SK-N-MC (cell line): ENCODE data around the gene PDE9A.

Experiments
- EZH2 ChIP-seq: fragments of 200-600 bp; sonication (generic); IDR thresholded peaks from one replicate; pipeline ENCODE4 v1.6.1; 2017; ENCODE audit warnings: antibody characterized with exemption
- POLR2AphosphoS5 ChIP-seq: IDR thresholded peaks from 2 replicates; pipeline ENCODE4 v1.6.1; 2012; ENCODE audit warnings: mild to moderate bottlenecking, low read depth, low read length, borderline replicate concordance

DNA sequence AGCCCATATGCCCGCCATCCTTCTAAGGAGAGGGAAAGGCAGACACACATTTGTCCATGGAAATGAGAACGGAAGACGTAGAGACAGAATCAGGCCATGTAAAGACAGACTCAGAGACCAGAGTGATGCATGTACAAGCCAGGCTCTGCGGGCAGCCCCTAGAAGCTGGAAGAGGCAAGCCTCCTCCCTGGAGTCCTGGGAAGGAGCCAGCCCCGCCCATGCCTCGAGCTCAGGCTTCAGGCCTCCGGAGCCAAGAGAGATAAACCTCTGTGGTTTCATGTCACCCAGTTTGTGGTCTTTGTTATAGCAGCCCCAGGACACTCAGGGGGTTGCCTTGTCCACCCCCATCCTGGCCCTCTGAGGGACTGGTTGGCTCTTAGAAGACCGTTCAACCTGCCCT lies 11.6 kb downstream of the PDE9A start:
- TF ChIP-seq EZH2 (no peak), POLR2AphosphoS5 (no peak)
